HCT116 (cell line): ENCODE measurements around the gene DMBX1.

Experiments used
- ATF3 ChIP-seq: IDR thresholded peaks from 2 replicates; pipeline ENCODE4 v1.6.1; 2012
- CBX3 ChIP-seq: IDR thresholded peaks from 2 replicates; pipeline ENCODE4 v1.6.1; 2012; ENCODE audit warnings: low read depth
- CEBPB ChIP-seq: IDR thresholded peaks from 2 replicates; pipeline ENCODE4 v1.6.1; 2012; ENCODE audit warnings: low read depth
- CTCF ChIP-seq, 3 experiments: fragments of 200-600 bp in 1 of 3; sonication (generic) in 1 of 3; IDR thresholded peaks in 2 of 3; conservative IDR thresholded peaks in 1 of 3; 2 replicates each; pipeline ENCODE4 v1.5.1; 2012 to 2017; ENCODE audit warnings: low read depth in 2 of 3, low read length in 2 of 3, antibody characterized with exemption in 1 of 3, borderline replicate concordance in 1 of 3, control low read depth in 1 of 3, mild to moderate bottlenecking in 1 of 3, mixed read lengths in 1 of 3, mixed run types in 1 of 3, moderate library complexity in 1 of 3; ENCODE audit not compliant: insufficient read depth in 1 of 3
- ELF1 ChIP-seq: IDR thresholded peaks from 2 replicates; pipeline ENCODE4 v1.6.1; 2012; ENCODE audit warnings: low read depth, borderline replicate concordance
- EZH2 ChIP-seq: fragments of 200-600 bp; sonication (generic); IDR thresholded peaks from 2 replicates; pipeline ENCODE4 v1.6.1; 2017; ENCODE audit warnings: antibody characterized with exemption, mixed run types
- EZH2phosphoT487 ChIP-seq: fragments of 200-600 bp; IDR thresholded peaks from 2 replicates; pipeline ENCODE4 v1.6.1; 2018; ENCODE audit warnings: antibody characterized with exemption, borderline replicate concordance
- FOSL1 ChIP-seq: IDR thresholded peaks from 2 replicates; pipeline ENCODE4 v1.6.1; 2012; ENCODE audit warnings: low read depth
- JUND ChIP-seq: IDR thresholded peaks from 2 replicates; pipeline ENCODE4 v1.6.1; 2012
- POLR2A ChIP-seq: IDR thresholded peaks from 2 replicates; pipeline ENCODE4 v1.7.0; 2011; ENCODE audit warnings: borderline replicate concordance; ENCODE audit not compliant: insufficient read depth, insufficient read length; ENCODE audit errors: extremely low read depth
- SRF ChIP-seq: IDR thresholded peaks from 2 replicates; pipeline ENCODE4 v1.6.1; 2012; ENCODE audit warnings: low read depth
- TCF7L2 ChIP-seq: IDR thresholded peaks from 2 replicates; pipeline ENCODE4 v1.7.0; 2011; ENCODE audit warnings: borderline replicate concordance, inconsistent platforms; ENCODE audit not compliant: insufficient read depth, insufficient read length; ENCODE audit errors: extremely low read depth
- ZNF274 ChIP-seq: fragments of 200-500 bp; sonication (Bioruptor generic); IDR thresholded peaks from 2 replicates; pipeline ENCODE4 v1.6.1; 2014; ENCODE audit warnings: mild to moderate bottlenecking, low read depth, low read length, inconsistent platforms

GRCh38 chr1:46510998-46511365 lies 21.3 kb downstream of the DMBX1 start:
- TF ChIP-seq CTCF (IDR thresholded peaks at IDR 0.05 in 2 of 3, conservative IDR thresholded peaks at IDR 0.05 in 1 of 3; ENCODE audit: borderline replicate concordance in 1 of 3, insufficient read depth in 1 of 3, low read depth in 2 of 3, low read length in 2 of 3): no peak
- no peak for TF ChIP-seq ATF3
- no peak for TF ChIP-seq CEBPB
- TF ChIP-seq POLR2A: no peak
- no peak for TF ChIP-seq JUND
- no peak for TF ChIP-seq FOSL1
- TF ChIP-seq EZH2phosphoT487: no peak
- TF ChIP-seq ZNF274: no peak
- TF ChIP-seq TCF7L2: no peak
- TF ChIP-seq EZH2: no peak
- no peak for TF ChIP-seq CBX3
- TF ChIP-seq SRF: no peak
- TF ChIP-seq ELF1: no peak
